Left lung (tissue), 10 donors: ENCODE results near the gene DUSP16. TPM values are rescaled to one million over a fixed set of nuclear protein-coding genes. Genes with fewer than 3 reads are reported as not detected.
A peak's percentile ranks its signal among the peaks of the same experiment; 100 is the strongest.

Experiments used
- ATAC-seq: fragments of 200-7000 bp; cut with Tn5 transposase; one replicate; pipeline ENCODE4 v1.9.1; 2020; ENCODE audit warnings: moderate library complexity
- DNase-seq, 4 donors: peaks; one replicate each; pipeline ENCODE4 v3.0.0-alpha.2; 2013 to 2020
- H3K27ac ChIP-seq, 2 donors: fragments of 200-600 bp; sonication (generic) in 1 of 2; one replicate each; pipeline versions ENCODE4 v1.5.0 to v1.8.0; 2020 to 2021
- H3K27me3 ChIP-seq, 2 donors: fragments of 200-600 bp; sonication (generic) in 1 of 2; one replicate each; pipeline versions ENCODE4 v1.5.0 to v1.8.0; 2020 to 2021
- H3K36me3 ChIP-seq, 2 donors: fragments of 200-600 bp; sonication (generic) in 1 of 2; one replicate each; pipeline versions ENCODE4 v1.5.0 to v1.8.0; 2020 to 2021
- H3K4me1 ChIP-seq, 2 donors: fragments of 200-600 bp; one replicate each; pipeline ENCODE4 v1.8.0; 2021
- H3K4me3 ChIP-seq, 2 donors: fragments of 200-600 bp; sonication (generic) in 1 of 2; one replicate each; pipeline versions ENCODE4 v1.5.0 to v1.8.0; 2020 to 2021; ENCODE audit warnings: mild to moderate bottlenecking in 1 of 2
- H3K9me3 ChIP-seq, 2 donors: fragments of 200-600 bp; sonication (generic) in 1 of 2; one replicate each; pipeline versions ENCODE4 v1.5.0 to v1.8.0; 2020 to 2021
- intact Hi-C, 2 donors: fragments of 100-400 bp; cut with DNase I; formaldehyde crosslinking; loops; one replicate each; pipeline versions ENCODE4 v1.11.2 to v1.14.2; 2022
- polyA plus RNA-seq, 6 donors: library from polyadenylated mRNA; unstranded; fragments of 120-200 nt; gene quantifications; one replicate each; pipeline ENCODE4 v1.2.1, GENCODE V29; 2013; ENCODE audit not compliant: insufficient read length in 6 of 6
- total RNA-seq, 2 donors: library from RNA; stranded (reverse); fragmentation: NEBNext Ultra II Directional; extraction: Animal tissue kit (Norgen Biotek cat#: 25700); gene quantifications; one replicate each; pipeline ENCODE4 v1.2.1, GENCODE V29; 2021
- TF ChIP-seq, protein P1 (sequence below), 2 donors: fragments of 200-600 bp; sonication (generic) in 1 of 2; IDR thresholded peaks; one replicate each; pipeline versions ENCODE4 v1.5.0 to v1.8.0; 2021; ENCODE audit warnings: antibody characterized with exemption in 2 of 2
- donor health status: DM: no; HTN: yes; CAD: no.
- donor health status: DM: no; HTN: no; CAD: no.

The DUSP16 gene
- total and polyA plus RNA-seq, 8 donors, result 31.7 to 45.6 (median 35.5) TPM

DNA sequence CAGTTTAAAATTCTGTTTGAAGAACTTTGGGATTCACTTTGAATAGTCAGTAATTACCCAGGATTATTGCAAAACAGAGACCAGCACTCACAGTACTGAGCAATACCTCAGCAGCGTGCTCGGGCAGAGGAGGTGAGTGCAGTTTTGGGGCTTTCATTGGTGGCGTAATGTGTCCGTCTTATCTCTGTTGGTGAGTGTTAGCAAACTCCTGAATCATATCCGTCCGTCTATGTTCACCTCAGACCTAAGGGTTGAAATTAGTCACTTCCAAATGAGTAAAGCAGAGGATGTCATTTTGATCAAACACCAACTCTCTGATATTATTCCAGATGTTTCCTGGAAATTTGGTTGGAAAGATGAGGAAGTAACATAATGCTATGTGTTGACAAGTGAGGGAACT lies 123.0 kb downstream of the DUSP16 start:
- H3K36me3 ChIP-seq, result no peaks in the 10 kb centered on the region
- ATAC-seq, result peak; percentile 78
- peaks cover 9 to 47% of the 10 kb centered on the region in 2 donors for H3K4me1 ChIP-seq
- no peaks in the 10 kb centered on the region for H3K27me3 ChIP-seq
- no peaks in the 10 kb centered on the region for H3K9me3 ChIP-seq
- DNase-seq, result no peak
- peak overlapping the region in 1 of 2 donors; percentile 70 for H3K27ac ChIP-seq
- no peak overlapping the region for H3K4me3 ChIP-seq
- intact Hi-C loops, result no loop called here
- TF ChIP-seq, protein P1, sequence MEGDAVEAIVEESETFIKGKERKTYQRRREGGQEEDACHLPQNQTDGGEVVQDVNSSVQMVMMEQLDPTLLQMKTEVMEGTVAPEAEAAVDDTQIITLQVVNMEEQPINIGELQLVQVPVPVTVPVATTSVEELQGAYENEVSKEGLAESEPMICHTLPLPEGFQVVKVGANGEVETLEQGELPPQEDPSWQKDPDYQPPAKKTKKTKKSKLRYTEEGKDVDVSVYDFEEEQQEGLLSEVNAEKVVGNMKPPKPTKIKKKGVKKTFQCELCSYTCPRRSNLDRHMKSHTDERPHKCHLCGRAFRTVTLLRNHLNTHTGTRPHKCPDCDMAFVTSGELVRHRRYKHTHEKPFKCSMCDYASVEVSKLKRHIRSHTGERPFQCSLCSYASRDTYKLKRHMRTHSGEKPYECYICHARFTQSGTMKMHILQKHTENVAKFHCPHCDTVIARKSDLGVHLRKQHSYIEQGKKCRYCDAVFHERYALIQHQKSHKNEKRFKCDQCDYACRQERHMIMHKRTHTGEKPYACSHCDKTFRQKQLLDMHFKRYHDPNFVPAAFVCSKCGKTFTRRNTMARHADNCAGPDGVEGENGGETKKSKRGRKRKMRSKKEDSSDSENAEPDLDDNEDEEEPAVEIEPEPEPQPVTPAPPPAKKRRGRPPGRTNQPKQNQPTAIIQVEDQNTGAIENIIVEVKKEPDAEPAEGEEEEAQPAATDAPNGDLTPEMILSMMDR (IDR thresholded peaks at IDR 0.05), result no peak

DNA sequence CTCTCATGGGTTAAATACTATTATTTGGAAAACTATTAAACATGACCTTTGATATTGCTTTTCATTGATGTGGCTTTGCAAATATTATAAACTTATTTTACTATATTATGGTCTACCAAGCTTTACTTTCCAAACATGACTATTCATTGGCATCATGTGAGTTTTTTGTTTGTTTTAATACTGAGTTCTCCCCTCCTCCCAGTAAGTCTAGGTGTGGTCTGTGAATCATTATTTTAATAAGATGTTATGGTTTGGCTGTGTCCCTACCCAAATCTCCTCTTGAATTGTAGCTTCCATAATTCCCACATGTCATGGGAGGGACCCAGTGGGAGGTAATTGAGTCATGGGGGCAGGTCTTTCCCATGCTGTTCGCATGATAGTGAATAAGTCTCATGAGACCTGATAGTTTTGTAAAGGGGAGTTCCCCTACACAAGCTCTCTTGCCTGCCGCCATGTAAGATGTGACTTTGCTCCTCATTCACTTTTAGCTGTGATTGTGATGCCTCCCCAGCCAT lies 125.8 kb downstream of the DUSP16 start:
- no peaks in the 10 kb centered on the region for H3K36me3 ChIP-seq
- DNase-seq (no peak), ATAC-seq (no peak)
- intact Hi-C loops, result no loop called here
- no peaks in the 10 kb centered on the region for H3K27me3 ChIP-seq
- H3K9me3 ChIP-seq, result no peaks in the 10 kb centered on the region
- no peak overlapping the region for H3K4me3 ChIP-seq
- H3K4me1 ChIP-seq, result peaks cover 16 to 37% of the 10 kb centered on the region in 2 donors
- peak overlapping the region in 1 of 2 donors; percentile 45 for H3K27ac ChIP-seq
- TF ChIP-seq, protein P1 (IDR thresholded peaks at IDR 0.05), result no peak

DNA sequence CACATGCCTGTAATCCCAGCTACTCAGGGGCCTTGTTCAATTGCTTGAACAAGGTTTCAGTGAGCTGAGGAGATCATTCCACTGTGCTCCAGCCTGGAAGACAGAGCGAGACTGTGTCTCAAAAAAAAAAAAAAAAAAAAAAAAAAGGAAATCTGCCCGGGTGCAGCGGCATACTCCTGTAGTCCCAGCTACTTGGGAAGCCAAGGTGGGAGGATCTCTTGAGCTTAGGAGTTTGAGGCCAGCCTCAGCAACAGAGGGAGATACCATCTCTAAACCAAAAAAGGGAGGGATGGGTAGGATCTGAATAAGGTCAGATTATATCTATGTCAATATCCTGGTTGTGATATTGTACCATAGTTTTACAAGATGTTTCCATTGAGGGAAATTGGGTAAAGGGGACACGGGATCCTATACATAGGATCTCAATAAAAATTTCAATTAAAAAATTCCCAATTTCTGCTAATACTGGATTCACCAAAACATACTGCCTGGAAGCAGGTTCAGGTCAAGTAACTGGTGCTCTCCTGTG lies 129.4 kb downstream of the DUSP16 start:
- H3K27ac ChIP-seq, result peak overlapping the region in 1 of 2 donors; percentile 55
- intact Hi-C loops, result no loop called here
- H3K4me1 ChIP-seq, result peaks cover 15% of the 10 kb centered on the region in 2 donors
- H3K9me3 ChIP-seq, result no peaks in the 10 kb centered on the region
- no peak overlapping the region for H3K4me3 ChIP-seq
- no peaks in the 10 kb centered on the region for H3K27me3 ChIP-seq
- DNase-seq, result no peak
- TF ChIP-seq, protein P1 (IDR thresholded peaks at IDR 0.05), result no peak
- H3K36me3 ChIP-seq, result no peaks in the 10 kb centered on the region
- ATAC-seq, result no peak

DNA sequence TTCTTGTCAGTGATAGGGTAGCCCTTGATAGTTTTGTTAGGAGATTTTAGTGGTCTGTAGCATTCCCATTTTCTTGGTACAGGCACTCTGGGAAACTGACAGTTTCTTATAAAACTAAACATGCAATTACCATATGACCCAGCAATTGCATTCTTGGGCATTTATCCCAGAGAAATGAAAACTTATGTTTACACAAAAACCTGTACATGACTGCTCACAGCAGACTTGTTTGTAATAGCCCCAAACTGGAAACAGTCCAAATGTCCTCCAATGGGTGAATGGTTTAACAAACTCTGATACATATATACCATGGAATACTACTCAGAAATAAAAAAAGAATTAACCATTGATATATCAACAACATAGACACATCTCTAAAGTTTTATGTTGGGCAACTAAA lies 130.3 kb downstream of the DUSP16 start:
- intact Hi-C loops, result no loop called here
- H3K36me3 ChIP-seq, result no peaks in the 10 kb centered on the region
- no peaks in the 10 kb centered on the region for H3K9me3 ChIP-seq
- H3K27me3 ChIP-seq, result no peaks in the 10 kb centered on the region
- peaks cover 15 to 24% of the 10 kb centered on the region in 2 donors for H3K4me1 ChIP-seq
- H3K27ac ChIP-seq, result peak overlapping the region; percentile 16 to 55
- DNase-seq, result peak in 2 of 4 donors; percentile 82 to 91
- peak; percentile 40 for ATAC-seq
- TF ChIP-seq, protein P1 (IDR thresholded peaks at IDR 0.05), result no peak
- no peak overlapping the region for H3K4me3 ChIP-seq

DNA sequence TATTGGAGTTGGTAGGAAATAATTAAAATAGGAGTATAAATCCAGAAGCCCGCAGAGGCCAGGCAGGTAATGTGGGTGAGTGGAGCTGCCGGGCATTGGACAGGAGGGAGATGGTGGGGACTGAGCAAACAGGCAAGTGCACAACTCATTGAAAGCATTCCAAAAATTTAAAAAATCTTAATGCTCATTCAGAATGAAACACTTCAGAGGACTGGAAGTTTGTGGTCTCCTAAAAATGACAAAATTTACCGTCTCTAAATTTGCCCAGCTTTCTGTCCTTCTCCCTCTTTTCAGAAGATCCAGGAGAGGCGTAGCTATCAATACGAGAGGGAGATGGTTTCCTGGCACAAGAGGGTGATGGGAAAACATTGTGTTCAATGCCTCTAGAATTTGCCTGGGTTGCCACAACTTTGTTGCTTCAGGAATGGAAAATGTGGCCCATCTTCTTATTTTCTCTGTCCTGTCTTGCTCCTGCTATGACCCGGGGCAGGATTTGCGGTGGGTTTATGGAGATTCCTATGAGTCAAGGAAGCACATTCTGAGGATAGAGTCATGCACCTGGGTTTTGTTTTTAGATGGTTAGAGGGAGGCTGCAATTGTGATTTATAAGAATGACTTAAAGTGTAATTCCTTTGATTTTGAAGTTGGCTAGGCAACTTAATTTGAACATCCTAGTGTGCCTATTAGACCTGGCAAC lies 133.6 kb downstream of the DUSP16 start:
- Histone ChIP-seq H3K27ac (no peak overlapping the region), H3K27me3 (no peaks in the 10 kb centered on the region), H3K4me3 (no peak overlapping the region), H3K4me1 (peaks cover 15 to 33% of the 10 kb centered on the region in 2 donors), H3K36me3 (no peaks in the 10 kb centered on the region), H3K9me3 (peaks cover 1% of the 10 kb centered on the region in 2 donors)
- TF ChIP-seq, protein P1 (IDR thresholded peaks at IDR 0.05), result no peak
- intact Hi-C loops, result no loop called here
- no peak for DNase-seq
- ATAC-seq, result peak; percentile 32
